ENCODE data around the gene CD160.
A peak's percentile ranks its signal among the peaks of the same experiment; 100 is the strongest.
"Not testable (repeated sequence)": the region's sequence is repeated elsewhere in the genome, so short reads cannot be mapped to it uniquely, and the experiment has no call there.

CD160 gene, protein sequence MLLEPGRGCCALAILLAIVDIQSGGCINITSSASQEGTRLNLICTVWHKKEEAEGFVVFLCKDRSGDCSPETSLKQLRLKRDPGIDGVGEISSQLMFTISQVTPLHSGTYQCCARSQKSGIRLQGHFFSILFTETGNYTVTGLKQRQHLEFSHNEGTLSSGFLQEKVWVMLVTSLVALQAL

DNA sequence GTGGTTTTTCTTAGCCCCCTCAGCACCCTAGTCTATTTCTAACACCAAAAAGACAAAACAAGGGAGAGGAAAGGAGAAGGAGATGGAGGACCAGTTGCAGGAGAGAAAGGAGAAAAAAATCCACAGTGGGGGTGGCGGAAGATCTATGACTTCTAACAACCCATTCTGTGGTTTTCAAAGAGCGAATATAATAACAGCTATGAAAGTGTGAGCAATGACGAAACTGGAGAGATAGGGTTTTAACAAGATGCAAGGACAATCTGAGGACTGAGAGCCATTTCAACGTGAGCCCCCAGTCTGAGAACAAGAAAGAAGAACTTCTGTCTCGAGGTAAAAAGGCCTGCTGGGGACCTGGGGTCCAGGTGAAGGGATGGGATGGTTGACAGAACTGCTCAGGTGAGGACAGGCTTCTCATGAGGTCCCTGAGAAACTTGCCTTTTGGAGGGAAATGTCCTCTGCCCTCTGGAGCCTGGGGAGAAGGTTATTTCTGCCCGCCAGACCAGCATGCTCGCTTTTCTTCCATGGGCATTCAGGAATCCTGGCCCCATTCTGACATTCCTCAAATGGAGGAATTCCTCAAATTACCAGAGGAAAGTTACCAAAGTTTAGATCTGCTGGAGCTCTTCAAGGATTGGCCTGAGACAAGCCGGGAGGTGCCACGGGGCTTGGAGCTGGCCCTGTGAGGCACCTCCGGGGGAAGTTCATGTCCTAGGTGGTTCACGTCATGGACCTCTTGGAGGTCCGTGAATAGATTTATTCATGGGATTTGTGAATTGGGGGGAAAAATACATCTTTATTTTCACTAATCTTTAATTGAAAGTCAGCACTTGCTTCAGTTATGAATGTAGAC, at the start of gene CD160:
TSS of gene CD160 (plus strand) at position 270 of the 850 bp plus-strand sequence. CDS start 8,829 bp downstream, outside the sequence.
- no peak for DNase-seq

DNA sequence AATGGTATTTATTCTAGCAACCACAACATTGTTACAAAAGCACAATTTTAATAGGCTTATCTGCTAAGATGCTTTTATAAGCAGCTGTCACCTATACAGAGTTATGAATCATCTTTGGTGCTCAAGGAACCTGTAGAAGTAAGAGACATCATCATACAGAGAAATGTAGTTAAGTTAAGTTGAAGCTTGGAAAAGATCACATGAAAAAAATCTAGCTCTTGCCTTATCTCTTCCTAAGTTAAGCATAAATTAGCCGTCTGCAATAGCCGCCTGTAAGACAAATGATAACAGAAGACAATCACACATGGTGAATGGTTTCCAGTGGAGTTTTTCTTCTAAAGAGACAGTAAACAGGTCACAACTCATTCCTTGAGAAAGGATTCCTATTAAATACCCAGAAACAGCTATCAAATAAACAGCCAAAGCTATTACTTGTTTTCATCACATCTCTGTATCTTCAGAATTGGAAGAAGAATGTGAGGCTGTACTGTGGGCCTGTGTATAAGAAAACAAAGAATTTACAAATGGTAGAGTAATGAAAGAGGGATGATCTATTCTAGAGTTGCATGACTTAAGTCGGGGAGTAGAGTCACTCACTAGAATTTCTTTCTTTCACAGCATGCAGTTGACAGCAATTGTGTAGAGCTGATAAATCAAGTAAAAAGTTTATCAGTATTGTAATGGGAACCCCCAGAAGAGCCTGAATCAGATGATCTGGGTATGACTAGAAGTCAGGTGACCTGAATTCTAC, 48.1 kb upstream of the CD160 start:
- not testable (repeated sequence) for DNase-seq

DNA sequence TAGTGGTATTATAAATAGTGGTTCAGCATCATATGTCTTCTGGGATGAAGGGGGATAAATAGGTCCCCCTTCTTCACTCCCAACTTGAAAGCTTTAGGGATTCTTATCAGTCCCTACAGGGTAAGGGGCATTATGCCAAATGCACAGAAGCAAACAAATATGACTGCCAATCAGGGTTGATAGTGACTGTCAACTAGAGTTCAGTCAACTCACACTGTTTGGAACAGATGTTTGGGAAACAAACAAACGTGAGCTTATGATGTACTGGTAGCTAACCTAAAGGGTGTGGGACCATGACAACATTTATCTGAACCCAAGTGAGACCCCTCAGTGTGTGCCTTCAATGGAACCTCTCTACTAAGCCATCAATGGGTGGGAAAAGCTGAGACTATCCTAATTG, 46.1 kb upstream of the CD160 start:
- DNase-seq = not testable (repeated sequence)

DNA sequence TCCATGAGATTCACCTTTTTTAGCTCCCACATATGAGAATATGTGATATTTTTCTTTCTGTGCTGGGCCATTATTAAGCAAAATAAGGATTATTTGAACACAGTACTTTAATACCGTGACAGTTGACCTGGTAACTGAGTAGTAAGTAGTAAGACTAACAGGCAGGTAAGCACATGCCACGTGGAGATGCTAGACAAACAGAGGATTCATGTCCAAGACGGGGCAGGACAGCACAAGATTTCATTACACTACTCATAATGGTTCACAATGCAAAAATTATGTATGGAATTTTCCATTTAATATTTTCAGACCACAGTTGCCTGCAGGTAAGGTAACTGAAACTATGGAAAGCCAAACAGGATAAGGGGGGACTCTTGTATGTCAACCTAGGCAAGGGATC, 34.4 kb upstream of the CD160 start:
- DNase-seq = not testable (repeated sequence)

DNA sequence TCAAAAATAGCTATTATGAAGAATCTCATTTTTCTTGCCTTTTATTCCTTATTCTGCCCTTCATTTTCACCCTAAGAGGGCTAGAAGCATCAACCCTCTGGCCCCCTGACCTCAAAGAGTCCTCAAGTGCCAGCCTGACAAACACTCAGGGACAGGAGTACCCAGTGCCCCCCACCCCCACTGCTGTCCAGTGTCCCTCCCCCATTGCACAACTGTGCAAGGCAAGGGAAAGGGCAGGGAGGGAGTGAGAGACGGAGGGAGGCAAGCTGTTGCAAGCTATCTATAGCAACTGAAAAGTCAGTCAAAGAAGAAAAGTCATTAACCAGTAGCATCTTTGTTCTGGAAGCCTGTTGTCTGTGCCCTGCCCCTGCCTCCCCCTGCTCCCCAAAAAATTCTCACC, 33.2 kb upstream of the CD160 start:
- DNase-seq = not testable (repeated sequence)

DNA sequence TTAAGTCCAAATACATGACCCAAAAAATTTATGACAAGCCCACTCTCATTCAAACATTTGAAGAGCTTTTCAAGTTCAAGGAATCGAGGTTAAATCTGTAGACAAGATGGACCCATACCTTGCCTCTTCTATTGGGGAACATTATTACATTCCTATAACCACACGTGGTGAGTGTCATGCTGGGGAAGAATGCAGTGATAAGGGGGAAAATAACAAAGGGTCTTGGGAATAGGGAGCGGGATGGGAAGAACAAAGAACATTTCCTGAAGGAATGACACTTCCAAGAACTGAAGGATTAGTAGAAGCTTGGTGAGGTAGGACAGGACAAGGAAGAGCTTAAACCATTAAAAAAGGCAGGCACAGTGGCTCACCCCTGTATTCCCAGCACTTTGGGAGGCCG, 31.0 kb upstream of the CD160 start:
- no peak for DNase-seq

DNA sequence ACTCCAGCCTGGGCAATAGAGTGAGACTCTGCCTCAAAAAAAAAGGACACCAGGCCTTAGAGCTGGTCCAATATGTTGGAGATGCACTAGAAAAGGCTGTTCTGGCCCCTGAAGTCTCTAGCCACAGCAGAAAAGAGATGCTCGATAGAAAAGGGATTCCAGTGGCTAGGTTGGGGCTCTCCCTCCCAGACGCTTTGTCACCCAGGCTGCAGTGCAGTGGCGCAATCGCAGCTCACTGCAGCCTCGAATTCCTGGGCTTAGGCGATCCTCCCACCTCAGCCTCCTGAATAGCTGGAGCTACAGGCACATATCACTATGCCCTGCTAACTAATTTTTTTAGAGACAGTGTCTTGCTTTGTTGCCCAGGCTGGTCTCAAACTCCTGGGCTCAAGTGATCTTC, 30.4 kb upstream of the CD160 start:
- DNase-seq = no peak

DNA sequence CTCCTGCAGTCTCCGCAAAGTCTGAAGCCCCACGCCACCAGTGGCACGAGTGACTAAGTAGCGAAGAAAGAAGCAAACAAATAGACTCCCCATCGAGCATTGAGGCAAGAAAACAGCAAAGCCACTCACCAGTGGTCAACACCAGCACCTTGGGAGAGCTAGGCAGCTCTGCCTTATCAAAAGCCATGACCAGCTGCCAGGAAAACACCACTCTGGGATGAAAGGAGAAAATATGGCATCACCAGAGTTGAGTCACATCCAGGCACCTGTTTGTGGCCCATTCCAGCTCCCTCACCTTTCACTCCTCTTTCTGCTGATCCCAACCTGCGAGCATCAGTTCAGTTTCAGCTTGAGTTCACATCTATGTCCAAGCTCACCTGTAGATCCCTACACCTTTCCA, 29.4 kb upstream of the CD160 start:
- no peak for DNase-seq

DNA sequence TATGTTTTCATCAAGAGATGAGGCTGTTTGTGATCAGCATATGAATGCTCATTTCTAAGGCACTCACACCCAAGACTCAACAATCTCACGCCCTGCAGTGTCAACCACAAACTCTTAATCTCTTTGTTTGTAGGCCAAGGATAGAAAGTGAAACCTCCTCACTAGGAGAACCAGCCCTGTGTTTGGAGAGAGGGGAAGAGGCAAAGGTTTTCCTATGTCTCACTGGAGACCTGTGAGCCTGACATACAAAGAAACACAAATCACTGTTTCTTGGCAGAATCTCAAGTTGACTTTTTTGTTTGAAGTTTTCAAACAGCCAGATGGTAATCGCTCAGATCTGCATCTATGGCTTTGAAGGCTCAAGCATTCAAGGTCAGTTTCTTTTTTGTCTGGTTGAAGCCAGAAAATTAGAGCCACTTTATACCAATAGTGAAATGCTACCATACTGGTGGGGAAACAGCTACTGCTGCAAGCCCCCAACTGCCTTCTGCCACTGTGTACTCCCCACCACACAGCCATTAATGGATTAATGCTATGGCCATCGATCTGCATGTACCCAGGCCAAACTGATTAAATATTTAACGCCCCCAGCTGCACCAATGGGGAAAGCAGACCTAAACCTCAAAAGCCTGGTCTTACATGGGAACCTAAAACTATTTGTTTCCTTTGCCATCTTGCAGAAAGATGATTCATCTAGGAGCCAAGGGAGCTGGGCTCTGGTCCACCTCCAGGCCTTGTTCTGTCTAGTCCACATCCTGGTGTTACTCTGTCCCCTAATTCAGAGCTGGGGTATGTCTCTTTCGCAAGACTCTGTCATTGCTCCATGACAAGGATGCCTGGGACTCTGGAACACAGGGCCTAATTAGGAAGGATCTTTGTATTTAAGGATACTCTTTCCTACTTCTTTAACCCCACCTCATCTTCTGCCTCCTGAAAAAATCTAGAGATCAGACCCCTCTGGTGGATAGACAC, 28.4 kb upstream of the CD160 start:
- peak; percentile 63 for DNase-seq

DNA sequence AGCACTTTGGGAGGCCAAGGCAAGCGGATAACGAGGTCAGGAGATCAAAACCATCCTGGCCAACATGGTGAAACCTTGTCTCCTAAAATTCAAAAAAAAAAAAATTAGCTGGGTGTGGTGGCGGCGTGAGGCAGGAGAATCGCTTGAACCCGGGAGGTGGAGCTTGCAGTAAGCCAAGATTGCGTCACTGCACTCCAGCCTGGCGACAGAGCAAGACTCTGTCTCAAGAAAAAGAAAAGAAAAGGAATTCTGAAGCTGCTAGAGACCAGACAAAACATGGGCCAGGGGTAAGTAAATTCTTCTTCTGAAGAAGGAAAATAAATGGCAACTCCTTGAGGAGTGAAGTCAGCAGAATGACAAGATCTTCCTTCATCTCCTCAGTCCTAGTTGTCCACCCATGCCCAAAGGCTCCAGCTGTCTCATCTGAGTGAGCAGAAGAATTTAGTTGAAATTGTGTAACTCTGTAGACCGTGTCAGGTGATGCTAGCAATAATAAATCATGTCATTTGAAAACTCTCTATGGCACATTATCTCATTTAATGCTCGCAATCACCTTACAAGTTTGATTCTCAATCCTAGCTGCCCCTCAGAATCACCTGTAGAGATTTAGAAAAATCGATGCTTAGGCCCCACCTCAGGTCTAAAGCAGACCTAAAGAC, 26.4 kb upstream of the CD160 start:
- no peak for DNase-seq

DNA sequence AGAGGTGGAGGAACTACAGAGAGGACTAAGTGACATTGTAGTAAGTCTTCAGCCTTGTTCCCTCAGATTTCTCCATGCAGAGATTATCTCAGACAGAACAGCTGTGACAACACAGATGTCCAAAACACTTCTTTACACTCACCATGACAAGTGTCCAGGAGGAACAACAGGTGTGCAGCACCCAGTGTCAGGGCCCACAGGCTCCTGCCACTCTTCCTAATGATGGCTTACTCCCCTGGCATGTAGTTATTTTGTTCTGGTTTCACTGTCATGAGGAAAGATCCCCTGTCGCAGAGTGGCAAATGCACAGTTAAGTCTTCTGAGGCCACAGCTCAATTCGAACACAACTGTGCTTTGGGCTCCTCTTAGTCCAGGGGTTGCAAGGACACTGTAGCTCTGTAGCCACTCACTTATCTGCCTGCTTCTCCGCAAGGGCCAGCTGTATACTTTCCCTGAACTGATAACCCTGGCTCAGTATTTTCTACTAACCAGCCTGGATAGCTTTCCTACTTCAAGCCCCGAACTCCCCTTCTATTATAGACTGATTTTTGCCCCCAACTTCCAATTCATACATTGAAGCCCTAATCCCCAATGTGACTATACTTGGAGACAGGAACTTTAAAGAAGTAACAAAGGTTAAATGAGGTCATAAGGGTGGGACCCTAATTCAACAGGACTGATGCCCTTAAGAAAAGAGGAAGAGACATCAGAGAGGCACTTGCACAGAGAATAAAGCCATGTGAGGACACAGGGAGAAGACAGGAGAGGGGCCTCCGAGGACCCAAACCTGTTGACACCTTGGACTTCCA, 23.3 kb upstream of the CD160 start:
- no peak for DNase-seq

DNA sequence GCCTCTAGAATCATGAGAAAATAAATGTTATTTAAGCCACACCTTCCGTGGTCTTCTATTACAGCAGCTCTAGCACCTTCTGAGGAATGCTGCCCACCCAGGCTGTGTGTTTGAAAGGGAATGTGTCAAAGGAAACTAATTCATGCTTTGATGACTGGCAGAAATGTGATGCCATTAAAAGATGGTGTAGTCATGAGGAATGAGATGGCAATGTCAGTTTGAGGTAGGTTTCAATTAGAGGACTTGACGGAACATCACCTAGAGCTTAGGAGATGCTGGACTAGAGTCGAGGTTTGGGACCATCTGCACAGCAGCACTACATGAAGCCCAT, 22.7 kb upstream of the CD160 start:
- no peak for DNase-seq

DNA sequence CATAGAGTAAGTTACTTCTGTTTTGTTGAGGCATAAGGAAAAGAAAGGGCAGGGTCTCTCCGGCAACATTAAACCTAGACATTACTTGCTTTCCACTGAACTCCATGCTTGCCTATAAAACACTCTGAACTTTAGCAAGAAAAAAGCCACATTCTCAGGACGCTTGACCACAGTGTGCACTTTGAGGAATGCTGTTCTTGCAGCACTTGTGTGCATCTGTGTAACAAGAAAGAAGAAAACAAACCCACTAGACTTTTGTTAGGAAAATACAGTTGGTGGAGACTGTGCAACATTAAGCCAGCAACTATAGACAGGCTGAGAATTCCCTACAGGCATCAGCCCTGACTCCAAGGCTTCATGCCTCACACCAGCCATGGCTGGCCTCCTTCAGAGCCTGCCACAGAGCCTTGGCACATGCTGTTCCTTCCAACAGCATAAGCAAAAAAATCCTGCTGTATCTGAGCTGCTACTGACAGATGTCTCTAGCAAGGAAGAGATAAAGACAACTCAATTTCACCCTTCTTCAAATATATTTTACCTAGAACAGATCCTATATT, 17.9 kb upstream of the CD160 start:
- no peak for DNase-seq

DNA sequence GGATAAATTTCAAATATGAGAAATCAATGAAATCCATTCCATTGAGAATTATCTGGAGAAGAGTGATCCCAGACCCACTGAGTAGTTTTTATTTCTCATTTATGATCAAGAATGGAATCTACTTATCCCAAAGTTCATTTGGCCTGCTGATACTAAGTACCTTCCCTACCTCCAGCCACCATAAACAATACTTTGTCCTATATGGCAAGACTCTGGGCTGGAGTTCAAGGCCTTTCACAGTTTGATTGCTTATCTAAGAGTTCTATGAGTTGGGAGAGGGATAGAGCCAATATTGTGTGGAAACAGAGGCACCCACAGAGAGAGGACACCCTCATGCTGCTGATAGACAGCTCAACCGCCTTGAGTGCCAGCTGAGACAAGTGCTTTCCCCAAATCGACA, 17.2 kb upstream of the CD160 start:
- no peak for DNase-seq

DNA sequence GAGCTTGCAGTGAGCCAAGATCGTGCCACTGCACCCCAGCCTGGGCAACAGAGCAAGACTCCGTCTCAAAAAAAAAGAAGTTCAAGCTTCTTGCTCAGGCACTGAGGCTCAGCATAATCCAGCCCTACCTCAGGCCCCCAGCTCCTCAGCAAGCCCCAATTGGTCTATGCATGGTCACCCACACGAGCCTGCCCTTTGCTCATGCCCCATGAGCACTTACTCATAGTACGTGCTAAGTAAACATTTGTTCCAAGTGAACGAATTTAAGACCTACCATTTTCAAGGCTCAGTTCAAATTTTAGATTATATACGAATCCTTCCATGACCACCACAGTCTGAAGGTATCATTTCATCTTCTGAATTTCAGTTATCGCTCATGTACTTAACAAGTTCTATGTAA, 16.5 kb upstream of the CD160 start:
- no peak for DNase-seq

DNA sequence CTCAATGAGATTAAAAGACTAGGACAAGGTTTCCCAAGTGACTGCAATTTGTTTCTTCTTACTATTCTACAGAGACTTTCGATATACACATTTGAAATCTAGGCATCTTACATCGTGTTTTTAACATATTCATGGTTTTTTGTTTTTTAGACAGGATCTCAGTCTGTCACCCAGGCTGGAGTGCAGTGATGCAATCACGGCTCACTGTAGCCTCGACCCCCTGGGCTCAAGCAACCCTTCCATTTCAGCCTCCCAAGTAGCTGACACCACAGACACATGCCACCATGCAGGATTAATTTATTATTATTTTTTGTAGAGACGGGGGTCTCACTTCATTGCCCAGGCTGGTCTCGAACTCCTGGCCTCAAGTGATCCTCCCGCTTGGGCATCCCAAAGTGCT, 13.7 kb upstream of the CD160 start:
- no peak for DNase-seq

DNA sequence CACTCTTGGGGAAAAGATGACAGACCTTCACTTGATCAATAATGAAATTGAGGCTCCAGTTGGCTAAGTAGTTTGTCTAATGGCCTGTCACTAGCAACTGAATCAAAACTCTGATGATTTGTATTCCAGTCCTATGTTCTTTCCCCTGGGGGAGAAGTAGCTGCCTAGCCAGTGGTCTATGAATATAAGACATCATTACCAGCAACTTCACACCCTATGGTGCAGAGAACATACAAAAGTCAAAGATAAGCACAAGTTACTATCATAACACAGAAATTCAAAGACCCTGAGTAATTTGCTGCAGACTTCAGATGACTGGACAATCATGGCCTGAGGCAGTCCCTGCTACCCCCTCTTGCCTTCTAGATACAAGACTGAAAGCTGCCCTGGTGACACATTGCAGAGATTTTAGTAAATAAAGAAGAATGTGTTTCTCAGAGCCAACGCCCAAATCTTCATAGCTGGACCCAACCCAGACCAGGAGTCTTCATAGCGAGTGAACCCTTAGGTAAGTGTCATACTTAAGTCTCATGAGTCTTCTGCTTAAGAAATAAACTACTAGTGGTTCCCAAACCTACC, 13.1 kb upstream of the CD160 start:
- DNase-seq = peak; percentile 22

DNA sequence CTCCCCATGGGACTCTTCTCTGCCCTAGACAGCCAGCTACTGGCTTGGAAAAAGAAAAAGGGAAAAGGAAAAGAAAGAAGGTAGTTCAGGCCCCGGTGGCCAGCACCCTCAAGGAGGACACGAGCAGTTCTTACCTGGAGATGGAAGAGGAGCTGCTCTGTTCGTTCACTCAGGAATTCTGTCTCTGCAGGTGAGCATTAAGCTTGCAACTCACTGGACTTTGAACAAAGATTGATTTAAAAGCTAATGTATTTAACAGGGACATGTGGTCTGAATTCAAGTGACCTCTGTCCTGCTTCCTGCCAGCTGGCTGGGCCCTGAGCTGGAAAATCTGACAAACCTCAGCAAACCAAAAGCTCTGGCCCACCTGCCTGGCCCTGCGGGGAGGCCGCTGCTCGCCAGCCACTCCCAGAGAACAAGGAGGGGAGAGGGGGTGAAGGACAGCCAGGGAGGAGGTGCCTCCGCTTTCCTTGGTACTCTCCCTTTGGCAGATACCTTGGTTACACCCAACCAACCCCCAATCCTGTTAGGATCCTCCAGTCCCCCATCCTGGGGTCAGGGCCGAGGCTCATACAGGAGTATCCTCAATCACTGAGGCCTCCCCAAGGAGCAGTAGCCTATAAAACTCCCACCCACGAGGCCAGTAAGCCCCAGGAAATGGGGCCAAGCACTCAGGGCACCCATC, 12.0 kb upstream of the CD160 start, which contains the start of gene PDZK1:
TSS of gene PDZK1 (minus strand) at position 186 of the 685 bp plus-strand sequence. CDS start 19,347 bp downstream, outside the sequence.
- DNase-seq = no peak

DNA sequence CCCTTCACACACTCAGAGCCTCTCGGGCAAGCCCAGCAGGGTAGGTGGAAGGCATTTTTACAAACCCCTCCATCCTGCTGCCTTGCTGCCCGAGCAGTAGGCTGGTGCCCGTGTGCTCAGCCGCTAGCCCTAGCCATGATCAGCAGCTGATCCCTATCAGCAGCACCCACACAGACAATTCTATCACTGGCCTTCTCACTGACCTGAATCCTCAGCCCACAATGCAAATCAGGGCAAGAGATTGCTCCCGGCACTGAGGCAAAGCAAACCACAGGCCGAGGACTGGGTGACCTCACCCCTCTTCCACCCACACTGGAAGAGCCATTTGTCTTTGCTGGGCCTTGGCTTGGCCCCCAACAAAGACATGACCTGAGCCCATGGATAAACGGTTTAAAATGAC, 11.2 kb upstream of the CD160 start:
- DNase-seq = no peak
